ENCODE measurements around the gene ASB18.

DNA sequence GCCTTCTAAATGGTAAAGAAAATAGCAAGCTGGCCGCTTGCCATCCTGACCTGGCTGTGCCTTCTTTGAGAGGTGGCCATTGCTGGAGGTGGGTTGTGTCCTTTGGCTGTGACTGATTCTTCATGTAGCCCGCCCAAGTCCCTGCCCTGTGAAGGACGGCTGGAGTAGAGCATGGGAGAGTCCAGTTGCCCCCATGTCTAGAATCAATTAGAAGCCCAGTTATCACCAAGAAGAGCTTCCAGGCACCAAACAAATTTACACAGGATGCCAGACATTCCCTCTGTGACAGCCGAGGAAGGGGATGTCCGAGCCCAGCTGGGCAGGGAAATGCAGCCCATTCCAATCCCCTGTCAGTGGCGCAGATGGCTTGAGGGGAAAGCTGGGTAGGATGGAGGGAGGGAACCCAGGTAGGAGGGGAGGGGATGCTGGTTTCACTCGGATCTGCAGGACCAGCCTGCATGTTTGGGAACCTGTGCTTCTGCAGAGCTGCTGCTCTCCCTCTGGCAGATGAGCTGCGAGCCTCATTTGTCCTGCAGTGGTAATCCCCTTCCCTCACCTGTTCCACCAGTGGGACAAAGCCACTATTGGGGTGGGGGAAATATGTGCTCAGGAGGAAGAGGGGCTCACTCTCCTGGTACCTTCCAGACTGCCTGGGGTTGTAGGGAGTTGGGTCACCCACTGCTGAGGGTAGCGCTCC is 25.7 kb upstream of the ASB18 start:
- TF ChIP-seq, protein P1, sequence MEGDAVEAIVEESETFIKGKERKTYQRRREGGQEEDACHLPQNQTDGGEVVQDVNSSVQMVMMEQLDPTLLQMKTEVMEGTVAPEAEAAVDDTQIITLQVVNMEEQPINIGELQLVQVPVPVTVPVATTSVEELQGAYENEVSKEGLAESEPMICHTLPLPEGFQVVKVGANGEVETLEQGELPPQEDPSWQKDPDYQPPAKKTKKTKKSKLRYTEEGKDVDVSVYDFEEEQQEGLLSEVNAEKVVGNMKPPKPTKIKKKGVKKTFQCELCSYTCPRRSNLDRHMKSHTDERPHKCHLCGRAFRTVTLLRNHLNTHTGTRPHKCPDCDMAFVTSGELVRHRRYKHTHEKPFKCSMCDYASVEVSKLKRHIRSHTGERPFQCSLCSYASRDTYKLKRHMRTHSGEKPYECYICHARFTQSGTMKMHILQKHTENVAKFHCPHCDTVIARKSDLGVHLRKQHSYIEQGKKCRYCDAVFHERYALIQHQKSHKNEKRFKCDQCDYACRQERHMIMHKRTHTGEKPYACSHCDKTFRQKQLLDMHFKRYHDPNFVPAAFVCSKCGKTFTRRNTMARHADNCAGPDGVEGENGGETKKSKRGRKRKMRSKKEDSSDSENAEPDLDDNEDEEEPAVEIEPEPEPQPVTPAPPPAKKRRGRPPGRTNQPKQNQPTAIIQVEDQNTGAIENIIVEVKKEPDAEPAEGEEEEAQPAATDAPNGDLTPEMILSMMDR (conservative IDR thresholded peaks at IDR 0.05): no peak
- TF ChIP-seq EZH2 (IDR thresholded peaks at IDR 0.05; ENCODE audit: low read depth): no peak
